Measurements from ENCODE around the gene GPD1. TPM values are rescaled to one million over a fixed set of nuclear protein-coding genes. Genes with fewer than 3 reads are reported as not detected.

GPD1 gene
- total RNA-seq, 1 experiment from 2014 or later, result 1.5 TPM

- Histone ChIP-seq H3K4me3 (ENCODE audit: low read depth, low read length) (peak overlapping the region; percentile 80), H3K27me3 (replicated peaks; ENCODE audit: control insufficient read depth, insufficient read depth, low read length) (no peaks in the 10 kb centered on the region), H3K9me3 (no peaks in the 10 kb centered on the region), H3K36me3 (ENCODE audit: control insufficient read depth, insufficient read depth, low read length) (no peaks in the 10 kb centered on the region), H3K4me1 (peaks cover 24% of the 10 kb centered on the region)
- TF ChIP-seq CTCF (IDR thresholded peaks at IDR 0.05; ENCODE audit: insufficient read depth in 1 of 2, low read depth in 1 of 2, low read length in 1 of 2, severe bottlenecking in 1 of 2, unreplicated experiment in 1 of 2), result no peak
- intact Hi-C loops (cut with micrococcal nuclease; ENCODE audit: unreplicated experiment), result loop anchor here (1.0 kb wide), 3 partner anchors 27 to 288 kb away; partner anchors contain the start of genes CERS5, LARP4 and SMARCD1
- H3K27ac Mint-ChIP-seq (ENCODE audit: unreplicated experiment), result peak overlapping the region; percentile 97
- H3K36me3 Mint-ChIP-seq (ENCODE audit: insufficient read depth, unreplicated experiment), result peaks cover 40% of the 10 kb centered on the region
- CTCF ChIA-PET, result interaction anchor here (0.6 to 4.4 kb wide), 34 partner anchors 9 to 202 kb away, joined by 3 to 105 read pairs (median 9); partner anchors contain the start of genes CERS5, GPD1 and SMARCD1
- no peaks in the 10 kb centered on the region for H3K27me3 Mint-ChIP-seq (ENCODE audit: insufficient read depth, unreplicated experiment)
- H3K4me3 Mint-ChIP-seq (ENCODE audit: unreplicated experiment), result peak overlapping the region; percentile 100
- peaks cover 17% of the 10 kb centered on the region for H3K4me1 Mint-ChIP-seq (ENCODE audit: low read depth, unreplicated experiment)
- TSS peak; percentile 24 for BruUV-seq (replicated peaks)
- H3K9me3 Mint-ChIP-seq (ENCODE audit: unreplicated experiment), result no peaks in the 10 kb centered on the region
- POLR2A ChIA-PET, result interaction anchor here (0.5 to 2.3 kb wide), 17 partner anchors 8 to 371 kb away, joined by 3 to 30 read pairs (median 4); partner anchors contain the start of genes CERS5, FAM186A, SMARCD1 and TMBIM6
- DNase-seq, result peak; percentile 68 to 70
Observed at GRCh38 chr12:50112456-50113218, 8.8 kb downstream of the GPD1 start.

- Mint-ChIP-seq H3K27ac (ENCODE audit: unreplicated experiment) (no peak overlapping the region), H3K36me3 (ENCODE audit: insufficient read depth, unreplicated experiment) (peaks cover 53% of the 10 kb centered on the region), H3K9me3 (ENCODE audit: unreplicated experiment) (no peaks in the 10 kb centered on the region), H3K4me1 (ENCODE audit: low read depth, unreplicated experiment) (peaks cover 6% of the 10 kb centered on the region), H3K4me3 (ENCODE audit: unreplicated experiment) (no peak overlapping the region), H3K27me3 (ENCODE audit: insufficient read depth, unreplicated experiment) (no peaks in the 10 kb centered on the region)
- intact Hi-C loops (cut with micrococcal nuclease; ENCODE audit: unreplicated experiment), result no loop called here
- Histone ChIP-seq H3K4me3 (ENCODE audit: low read depth, low read length) (no peak overlapping the region), H3K9me3 (no peaks in the 10 kb centered on the region), H3K36me3 (ENCODE audit: control insufficient read depth, insufficient read depth, low read length) (peaks cover 4% of the 10 kb centered on the region), H3K4me1 (0 out of 2 replicates have a peak, but pooled peaks cover 2% of the 10 kb centered on the region), H3K27me3 (replicated peaks; ENCODE audit: control insufficient read depth, insufficient read depth, low read length) (no peaks in the 10 kb centered on the region)
- BruUV-seq (replicated peaks), result no TSS peak
- DNase-seq, result no peak
- TF ChIP-seq CTCF (IDR thresholded peaks at IDR 0.05; ENCODE audit: insufficient read depth in 1 of 2, low read depth in 1 of 2, low read length in 1 of 2, severe bottlenecking in 1 of 2, unreplicated experiment in 1 of 2), result no peak
- CTCF ChIA-PET, result no interaction called here
- POLR2A ChIA-PET, result no interaction called here
Observed at GRCh38 chr12:50117057-50117622, 13.3 kb downstream of the GPD1 start.

- Histone ChIP-seq H3K27me3 (replicated peaks; ENCODE audit: control insufficient read depth, insufficient read depth, low read length) (no peaks in the 10 kb centered on the region), H3K9me3 (no peaks in the 10 kb centered on the region), H3K4me3 (ENCODE audit: low read depth, low read length) (no peak overlapping the region), H3K36me3 (ENCODE audit: control insufficient read depth, insufficient read depth, low read length) (peaks cover 4% of the 10 kb centered on the region), H3K4me1 (0 out of 2 replicates have a peak, but pooled peaks cover 2% of the 10 kb centered on the region)
- CTCF ChIA-PET, result interaction anchor here (0.7 kb wide), 1 partner anchor 65 kb away, joined by 3 read pairs; no protein-coding TSS in a partner anchor
- BruUV-seq (replicated peaks), result no TSS peak
- H3K27ac Mint-ChIP-seq (ENCODE audit: unreplicated experiment), result no peak overlapping the region
- H3K4me1 Mint-ChIP-seq (ENCODE audit: low read depth, unreplicated experiment), result peaks cover 6% of the 10 kb centered on the region
- no peaks in the 10 kb centered on the region for H3K9me3 Mint-ChIP-seq (ENCODE audit: unreplicated experiment)
- intact Hi-C loops (cut with micrococcal nuclease; ENCODE audit: unreplicated experiment), result no loop called here
- H3K27me3 Mint-ChIP-seq (ENCODE audit: insufficient read depth, unreplicated experiment), result no peaks in the 10 kb centered on the region
- no peak overlapping the region for H3K4me3 Mint-ChIP-seq (ENCODE audit: unreplicated experiment)
- DNase-seq, result peak in 1 of 2 experiments; percentile 23
- peaks cover 45% of the 10 kb centered on the region for H3K36me3 Mint-ChIP-seq (ENCODE audit: insufficient read depth, unreplicated experiment)
- TF ChIP-seq CTCF (IDR thresholded peaks at IDR 0.05; ENCODE audit: insufficient read depth in 1 of 2, low read depth in 1 of 2, low read length in 1 of 2, severe bottlenecking in 1 of 2, unreplicated experiment in 1 of 2), result no peak
- POLR2A ChIA-PET, result no interaction called here
Observed at GRCh38 chr12:50119387-50119786, 15.6 kb downstream of the GPD1 start.

All from Caco-2 (cell line).